K562 (cell line): ENCODE measurements around the gene MAPKAPK3. TPM values are rescaled to one million over a fixed set of nuclear protein-coding genes. Genes with fewer than 3 reads are reported as not detected.
A peak's percentile ranks its signal among the peaks of the same experiment; 100 is the strongest.

Experiments used
- BRD4 ChIP-seq: fragments of 200-600 bp; sonication (generic); IDR thresholded peaks from 2 replicates; pipeline ENCODE4 v1.6.1; 2017; ENCODE audit warnings: inconsistent platforms
- BRF1 ChIP-seq: IDR thresholded peaks from 3 replicates; pipeline ENCODE4 v1.6.1; 2011; ENCODE audit warnings: borderline replicate concordance, mild to moderate bottlenecking; ENCODE audit not compliant: insufficient read length; ENCODE audit errors: extremely low read depth
- CHD2 ChIP-seq: IDR thresholded peaks from 2 replicates; pipeline ENCODE4 v1.6.1; 2011; ENCODE audit warnings: low read depth, low read length
- ELK1 ChIP-seq: sonication (generic); formaldehyde crosslinking; IDR thresholded peaks from 2 replicates; pipeline ENCODE4 v1.8.1; 2022; ENCODE audit warnings: missing genetic modification reagents
- GABPB1 ChIP-seq: sonication (generic); formaldehyde crosslinking; IDR thresholded peaks from 2 replicates; pipeline ENCODE4 v1.8.0; 2022; ENCODE audit warnings: mild to moderate bottlenecking, missing genetic modification reagents
- GATA2 ChIP-seq: sonication (generic); formaldehyde crosslinking; IDR thresholded peaks from 2 replicates; pipeline ENCODE4 v1.4.0; 2020; ENCODE audit warnings: mild to moderate bottlenecking, missing genetic modification reagents
- ILK ChIP-seq: fragments of 450-650 bp; IDR thresholded peaks from 2 replicates; pipeline ENCODE4 v1.6.1; 2016; ENCODE audit warnings: missing genetic modification characterization, low read depth, mild to moderate bottlenecking, missing compliant biosample characterization, moderate library complexity, borderline replicate concordance
- JUNB ChIP-seq: fragments of 450-650 bp; formaldehyde crosslinking; conservative IDR thresholded peaks from 2 replicates; pipeline ENCODE4 v1.4.0; 2020; ENCODE audit warnings: mild to moderate bottlenecking
- MCM3 ChIP-seq: fragments of 450-650 bp; IDR thresholded peaks from 2 replicates; pipeline ENCODE4 v1.6.1; 2016
- MEF2D ChIP-seq: conservative IDR thresholded peaks from 2 replicates; pipeline ENCODE4 v1.6.1; 2016; ENCODE audit warnings: low read depth, missing genetic modification characterization, missing compliant biosample characterization
- MLX ChIP-seq, 2 experiments: fragments of 450-650 bp in 1 of 2; sonication (generic) in 1 of 2; formaldehyde crosslinking; conservative IDR thresholded peaks; 2 replicates each; pipeline versions ENCODE4 v1.4.0 to v1.8.1; 2020 to 2022; ENCODE audit warnings: mild to moderate bottlenecking in 1 of 2, missing genetic modification reagents in 1 of 2
- NCOA4 ChIP-seq: fragments of 450-650 bp; IDR thresholded peaks from 2 replicates; pipeline ENCODE4 v1.6.1; 2018; ENCODE audit warnings: mild to moderate bottlenecking; ENCODE audit not compliant: partially characterized antibody
- NCOR1 ChIP-seq: fragments of 450-650 bp; IDR thresholded peaks from 2 replicates; pipeline ENCODE4 v1.6.1; 2016; ENCODE audit warnings: mild to moderate bottlenecking, moderate library complexity
- POLR2AphosphoS2 ChIP-seq: IDR thresholded peaks from 2 replicates; pipeline ENCODE4 v1.6.1; 2012; ENCODE audit warnings: low read length, improper control_type of control experiment
- SMAD1 ChIP-seq: fragments of 150-350 bp; IDR thresholded peaks from 2 replicates; pipeline ENCODE4 v1.6.1; 2014; ENCODE audit warnings: low read length, low read depth; ENCODE audit not compliant: partially characterized antibody
- SMC3 ChIP-seq: conservative IDR thresholded peaks from 2 replicates; pipeline ENCODE4 v1.6.1; 2011; ENCODE audit warnings: low read depth, low read length, improper control_type of control experiment; ENCODE audit not compliant: insufficient read depth
- THRA ChIP-seq: fragments of 450-650 bp; IDR thresholded peaks from 2 replicates; pipeline ENCODE4 v1.6.1; 2017; ENCODE audit warnings: mild to moderate bottlenecking, moderate library complexity
- ZBED1 ChIP-seq: IDR thresholded peaks from 2 replicates; pipeline ENCODE4 v1.6.1; 2014
- ZBTB8A ChIP-seq: fragments of 450-650 bp; IDR thresholded peaks from 2 replicates; pipeline ENCODE4 v1.6.1; 2018; ENCODE audit warnings: mild to moderate bottlenecking, moderate library complexity; ENCODE audit not compliant: partially characterized antibody
- ZBTB9 ChIP-seq: fragments of 450-650 bp; formaldehyde crosslinking; IDR thresholded peaks from 2 replicates; pipeline ENCODE4 v1.4.0; 2020; ENCODE audit warnings: mild to moderate bottlenecking, moderate library complexity
- ZFX ChIP-seq: sonication (generic); formaldehyde crosslinking; IDR thresholded peaks from 2 replicates; pipeline ENCODE4 v1.8.0; 2022; ENCODE audit warnings: mild to moderate bottlenecking, missing genetic modification reagents, moderate library complexity
- ZNF197 ChIP-seq: fragments of 200-800 bp; sonication (Bioruptor generic); IDR thresholded peaks from 2 replicates; pipeline ENCODE4 v1.6.1; 2016; ENCODE audit warnings: low read depth, missing genetic modification characterization, missing compliant biosample characterization
- ZNF212 ChIP-seq: fragments of 450-650 bp; formaldehyde crosslinking; IDR thresholded peaks from 2 replicates; pipeline ENCODE4 v1.4.0; 2020; ENCODE audit warnings: mild to moderate bottlenecking
- ZNF583 ChIP-seq: fragments of 250-450 bp; sonication (Bioruptor Pico); IDR thresholded peaks from 2 replicates; pipeline ENCODE4 v1.4.0; 2020
- ZNF695 ChIP-seq: fragments of 450-650 bp; formaldehyde crosslinking; IDR thresholded peaks from 2 replicates; pipeline ENCODE4 v1.4.0; 2020; ENCODE audit warnings: mild to moderate bottlenecking, moderate library complexity
- polyA plus RNA-seq, 8 experiments: library from polyadenylated mRNA; depleted of rRNA in 4 of 8; stranded (reverse) in 5 of 8; unstranded in 3 of 8; fragments of >200 nt; fragmentation: Nextera tagmentation in 2 of 8; fragmentation: Illumina TruSeq in 1 of 8; extraction: Ambion mirVana in 2 of 8; extraction: Trizol in 1 of 8; gene quantifications; 2 replicates each; pipeline versions ENCODE4 v1.2.1 to v1.2.3, GENCODE V29; 2011 to 2014; ENCODE audit warnings: inconsistent platforms in 1 of 8, missing spikeins in 1 of 8
- total RNA-seq, 7 experiments: library from RNA; depleted of rRNA in 6 of 7; stranded (reverse); fragments of >200 nt in 6 of 7; fragmentation: Illumina TruSeq in 2 of 7; extraction: Trizol in 2 of 7; gene quantifications; 2 replicates each; pipeline versions ENCODE4 v1.2.1 to v1.2.3, GENCODE V29; 2011 to 2021; ENCODE audit warnings: low replicate concordance in 1 of 7

The MAPKAPK3 gene
- total and polyA plus RNA-seq, 9 of the 15 experiments (the other 6 are each of a cell fraction or from before 2014, with no cell fraction given), result 8.0 to 56.4 (median 41.2) TPM

GRCh38 chr3:50577348-50577747 lies 39.6 kb upstream of the MAPKAPK3 start (continued):
- TF ChIP-seq ZNF583 (CRISPR knock-in tag) (no peak), BRF1 (no peak), GATA2 (CRISPR knock-in tag) (no peak), MEF2D (tag) (no peak), ZBTB8A (no peak), ZNF212 (CRISPR knock-in tag) (no peak), ZFX (no peak), MCM3 (no peak), ZBED1 (no peak), POLR2AphosphoS2 (no peak), ZBTB9 (CRISPR knock-in tag) (no peak), BRD4 (no peak), NCOA4 (no peak), GABPB1 (CRISPR knock-in tag) (no peak), JUNB (CRISPR knock-in tag) (no peak), ILK (tag) (no peak), SMC3 (no peak), NCOR1 (peak; percentile 24; the same call in 1 of the 2 replicates), SMAD1 (no peak), ZNF695 (CRISPR knock-in tag) (no peak), MLX (CRISPR knock-in tag; conservative IDR thresholded peaks at IDR 0.05) (no peak), ZNF197 (CRISPR knock-in tag) (no peak), CHD2 (no peak), ELK1 (no peak), THRA (no peak)
